H1 (cell line): ENCODE measurements around the gene CIPC.

Experiments
- FOSL1 ChIP-seq: IDR thresholded peaks from 2 replicates; pipeline ENCODE4 v1.6.1; 2011; ENCODE audit warnings: mild to moderate bottlenecking, low read depth, low read length, moderate library complexity; ENCODE audit not compliant: insufficient read depth
- TCF12 ChIP-seq: IDR thresholded peaks from 2 replicates; pipeline ENCODE4 v1.6.1; 2011; ENCODE audit warnings: low read depth, mild to moderate bottlenecking, low read length

GRCh38 chr14:77087631-77088030 lies 10.4 kb upstream of the CIPC start:
- no peak for TF ChIP-seq FOSL1
- TF ChIP-seq TCF12 = no peak
